Neutrophil (primary cell): ENCODE data around the gene MTMR2.
"Not testable (repeated sequence)": the region's sequence is repeated elsewhere in the genome, so short reads cannot be mapped to it uniquely, and the experiment has no call there.

ENCODE experiments used
- H3K27ac ChIP-seq: fragments of 200-600 bp; sonication (generic); 2 replicates; pipeline ENCODE4 v1.5.1; 2016; ENCODE audit warnings: mild to moderate bottlenecking, moderate library complexity
- H3K27me3 ChIP-seq: fragments of 200-600 bp; sonication (generic); 2 replicates; pipeline ENCODE4 v1.6.0; 2016; ENCODE audit warnings: mild to moderate bottlenecking
- H3K36me3 ChIP-seq: fragments of 200-600 bp; sonication (generic); 2 replicates; pipeline ENCODE4 v1.5.1; 2017
- H3K4me1 ChIP-seq, 2 experiments: fragments of 200-600 bp in 1 of 2; sonication (generic) in 1 of 2; 1 replicate in 1 of 2; 2 replicates in 1 of 2; pipeline versions ENCODE4 v1.5.1 to v1.6.1; 2013 to 2016; ENCODE audit warnings: low read depth in 1 of 2, low read length in 1 of 2, mild to moderate bottlenecking in 1 of 2, moderate library complexity in 1 of 2; ENCODE audit not compliant: control insufficient read depth in 1 of 2, insufficient read depth in 1 of 2
- H3K4me3 ChIP-seq, 2 experiments: fragments of 200-600 bp in 1 of 2; sonication (generic) in 1 of 2; 1 replicate in 1 of 2; 2 replicates in 1 of 2; pipeline ENCODE4 v1.5.1; 2013 to 2016; ENCODE audit warnings: low read depth in 1 of 2, low read length in 1 of 2, mild to moderate bottlenecking in 1 of 2, moderate library complexity in 1 of 2
- H3K9me3 ChIP-seq: fragments of 200-600 bp; sonication (generic); 2 replicates; pipeline ENCODE4 v1.5.1; 2016
- TF ChIP-seq, protein P1 (sequence below): fragments of 200-600 bp; sonication (generic); IDR thresholded peaks from 2 replicates; pipeline ENCODE4 v1.5.1; 2016; ENCODE audit warnings: antibody characterized with exemption

The MTMR2 gene

DNA sequence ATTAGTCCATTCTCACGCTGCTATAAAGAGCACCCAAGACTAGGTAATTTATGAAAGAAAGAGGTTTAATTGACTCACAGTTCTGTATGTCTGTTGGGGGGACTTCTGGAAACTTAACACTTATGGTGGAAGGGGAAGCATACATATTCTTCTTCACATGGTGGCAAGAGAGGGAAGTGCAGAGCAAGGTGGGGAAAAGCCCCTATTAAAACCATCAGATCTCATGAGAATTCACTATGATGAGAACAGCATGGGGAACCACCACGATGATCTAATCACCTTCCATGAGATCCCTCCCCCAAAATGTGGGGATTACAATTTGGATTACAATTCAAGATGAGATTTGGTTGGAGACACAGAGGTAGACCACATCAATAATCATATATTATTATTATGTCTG lies 107.9 kb downstream of the MTMR2 start:
- H3K27me3 ChIP-seq = no peaks in the 10 kb centered on the region
- TF ChIP-seq, protein P1, sequence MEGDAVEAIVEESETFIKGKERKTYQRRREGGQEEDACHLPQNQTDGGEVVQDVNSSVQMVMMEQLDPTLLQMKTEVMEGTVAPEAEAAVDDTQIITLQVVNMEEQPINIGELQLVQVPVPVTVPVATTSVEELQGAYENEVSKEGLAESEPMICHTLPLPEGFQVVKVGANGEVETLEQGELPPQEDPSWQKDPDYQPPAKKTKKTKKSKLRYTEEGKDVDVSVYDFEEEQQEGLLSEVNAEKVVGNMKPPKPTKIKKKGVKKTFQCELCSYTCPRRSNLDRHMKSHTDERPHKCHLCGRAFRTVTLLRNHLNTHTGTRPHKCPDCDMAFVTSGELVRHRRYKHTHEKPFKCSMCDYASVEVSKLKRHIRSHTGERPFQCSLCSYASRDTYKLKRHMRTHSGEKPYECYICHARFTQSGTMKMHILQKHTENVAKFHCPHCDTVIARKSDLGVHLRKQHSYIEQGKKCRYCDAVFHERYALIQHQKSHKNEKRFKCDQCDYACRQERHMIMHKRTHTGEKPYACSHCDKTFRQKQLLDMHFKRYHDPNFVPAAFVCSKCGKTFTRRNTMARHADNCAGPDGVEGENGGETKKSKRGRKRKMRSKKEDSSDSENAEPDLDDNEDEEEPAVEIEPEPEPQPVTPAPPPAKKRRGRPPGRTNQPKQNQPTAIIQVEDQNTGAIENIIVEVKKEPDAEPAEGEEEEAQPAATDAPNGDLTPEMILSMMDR = no peak
- H3K4me1 ChIP-seq = no peaks in the 10 kb centered on the region
- no peak overlapping the region for H3K4me3 ChIP-seq
- no peaks in the 10 kb centered on the region for H3K9me3 ChIP-seq
- H3K27ac ChIP-seq = no peak overlapping the region
- peaks cover 51% of the 10 kb centered on the region for H3K36me3 ChIP-seq

DNA sequence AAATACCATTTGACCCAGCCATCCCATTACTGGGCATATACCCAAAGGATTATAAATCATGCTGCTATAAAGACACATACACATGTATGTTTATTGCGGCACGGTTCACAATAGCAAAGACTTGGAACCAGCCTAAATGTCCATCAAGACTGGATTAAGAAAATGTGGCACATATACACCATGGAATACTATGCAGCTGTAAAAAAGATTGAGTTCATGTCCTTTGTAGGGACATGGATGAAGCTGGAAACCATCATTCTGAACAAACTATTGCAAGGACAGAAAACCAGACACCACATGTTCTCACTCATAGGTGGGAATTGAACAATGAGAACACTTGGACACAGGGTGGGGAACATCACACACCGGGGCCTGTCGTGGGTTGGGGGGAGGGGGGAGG lies 112.9 kb downstream of the MTMR2 start:
- H3K4me3 ChIP-seq, H3K9me3 ChIP-seq, H3K27me3 ChIP-seq, H3K4me1 ChIP-seq, H3K27ac ChIP-seq: not testable (repeated sequence)
- H3K36me3 ChIP-seq = peaks cover 27% of the 10 kb centered on the region

DNA sequence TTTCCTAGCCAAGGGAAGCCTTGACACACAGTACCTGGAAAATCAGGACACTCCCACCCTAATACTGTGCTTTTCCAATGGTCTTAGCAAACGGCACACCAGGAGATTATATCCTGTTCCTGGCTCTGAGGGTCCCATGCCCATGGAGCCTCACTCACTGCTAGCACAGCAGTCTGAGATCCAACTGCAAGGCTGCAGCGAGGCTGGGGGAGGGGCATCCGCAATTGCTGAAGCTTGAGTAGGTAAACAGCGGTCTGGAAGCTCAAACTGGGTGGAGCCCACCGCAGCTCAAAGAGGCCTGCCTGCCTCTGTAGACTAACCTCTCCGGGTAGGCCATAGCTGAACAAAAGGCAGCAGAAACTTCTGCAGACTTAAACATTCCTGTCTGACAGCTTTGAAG lies 117.4 kb downstream of the MTMR2 start:
- not testable (repeated sequence) for H3K4me3 ChIP-seq, H3K4me1 ChIP-seq, H3K27me3 ChIP-seq, H3K27ac ChIP-seq, H3K9me3 ChIP-seq
- peaks cover 32% of the 10 kb centered on the region for H3K36me3 ChIP-seq

DNA sequence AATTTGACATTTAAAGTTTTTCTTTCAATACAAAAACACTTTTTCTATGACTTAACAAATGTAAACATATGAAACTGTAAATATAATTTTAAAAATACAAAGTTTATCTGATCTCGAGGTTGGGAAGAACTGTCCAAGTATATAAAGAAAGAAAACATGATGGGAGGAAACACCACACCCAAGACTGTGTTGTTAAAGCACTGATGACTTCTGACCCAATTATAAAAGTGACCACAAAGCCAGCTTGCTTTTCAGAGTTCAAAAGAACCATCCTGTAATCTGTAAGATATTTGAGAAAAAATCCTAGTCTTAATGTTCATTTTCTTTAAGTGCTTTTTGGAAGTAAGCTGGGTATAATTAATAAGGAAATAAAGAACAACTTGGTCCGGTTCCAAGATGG lies 118.0 kb downstream of the MTMR2 start:
- Histone ChIP-seq H3K27me3 (no peaks in the 10 kb centered on the region), H3K36me3 (peaks cover 35% of the 10 kb centered on the region), H3K27ac (no peak overlapping the region), H3K9me3 (no peaks in the 10 kb centered on the region), H3K4me3 (no peak overlapping the region), H3K4me1 (no peaks in the 10 kb centered on the region)
- TF ChIP-seq, protein P1 = no peak

DNA sequence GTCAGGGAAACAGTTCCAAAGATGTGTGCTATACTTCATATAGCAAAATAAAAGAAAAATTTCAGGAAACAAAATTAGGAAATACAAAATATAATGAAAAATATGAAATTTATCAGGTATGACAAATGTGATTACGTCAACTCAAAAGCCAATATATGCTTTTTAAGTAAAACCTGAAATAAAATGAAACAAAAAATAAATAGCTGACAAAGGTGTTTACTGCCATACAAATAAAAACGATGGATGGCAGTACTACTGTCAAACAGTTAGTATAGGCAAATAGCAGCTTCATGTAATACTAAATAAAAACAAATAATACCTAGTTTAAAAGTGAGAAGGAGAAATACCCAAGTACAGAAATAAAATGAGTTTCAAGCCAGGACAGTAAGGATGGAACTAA lies 119.9 kb downstream of the MTMR2 start:
- Histone ChIP-seq H3K9me3 (no peaks in the 10 kb centered on the region), H3K27ac (no peak overlapping the region), H3K36me3 (peaks cover 52% of the 10 kb centered on the region), H3K27me3 (no peaks in the 10 kb centered on the region), H3K4me3 (no peak overlapping the region), H3K4me1 (no peaks in the 10 kb centered on the region)
- TF ChIP-seq, protein P1 = no peak

DNA sequence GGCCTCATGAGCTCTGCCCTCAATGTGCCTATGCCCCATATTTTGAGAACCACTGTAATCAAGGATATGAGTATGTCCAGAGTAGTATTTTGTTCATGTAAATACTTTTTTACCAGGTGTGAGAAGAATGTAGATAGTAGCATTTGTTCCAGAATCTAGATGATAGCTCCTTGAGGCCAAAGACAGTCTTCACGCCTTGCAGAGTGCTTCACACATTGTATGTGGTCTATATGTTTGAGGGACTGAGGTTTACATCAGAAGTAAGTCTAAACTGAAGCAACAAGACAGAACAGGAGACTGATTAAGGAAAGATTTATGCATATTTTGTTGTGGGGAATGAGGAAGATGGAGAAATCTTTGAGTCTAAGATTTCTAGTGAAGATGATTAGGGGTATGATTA lies 121.1 kb downstream of the MTMR2 start:
- Histone ChIP-seq H3K36me3 (peaks cover 53% of the 10 kb centered on the region), H3K4me1 (no peaks in the 10 kb centered on the region), H3K27me3 (no peaks in the 10 kb centered on the region), H3K27ac (no peak overlapping the region), H3K4me3 (no peak overlapping the region), H3K9me3 (no peaks in the 10 kb centered on the region)
- TF ChIP-seq, protein P1 = no peak

DNA sequence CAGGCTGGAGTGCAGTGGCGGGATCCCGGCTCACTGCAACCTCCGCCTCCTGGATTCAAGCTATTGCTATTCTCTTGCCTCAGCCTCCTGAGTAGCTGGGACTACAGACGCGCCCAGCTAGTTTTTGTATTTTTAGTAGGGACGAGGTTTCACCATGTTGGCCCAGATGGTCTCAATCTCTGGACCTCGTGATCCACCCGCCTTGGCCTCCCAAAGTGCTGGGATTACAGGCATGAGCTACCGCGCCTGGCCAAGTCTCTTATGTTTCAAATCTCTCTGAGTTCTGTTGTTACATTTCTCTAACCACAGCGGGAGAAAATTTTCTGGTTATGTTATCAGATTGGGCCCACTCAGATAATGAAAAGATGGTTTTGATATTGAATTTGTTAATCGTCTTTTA lies 123.5 kb downstream of the MTMR2 start:
- Histone ChIP-seq H3K4me3 (no peak overlapping the region), H3K9me3 (no peaks in the 10 kb centered on the region), H3K36me3 (peaks cover 42% of the 10 kb centered on the region), H3K4me1 (no peaks in the 10 kb centered on the region), H3K27ac (no peak overlapping the region), H3K27me3 (no peaks in the 10 kb centered on the region)
- TF ChIP-seq, protein P1 = no peak
